ENCODE measurements around the gene UNC13B.
"Not testable (repeated sequence)": the region's sequence is repeated elsewhere in the genome, so short reads cannot be mapped to it uniquely, and the experiment has no call there.

Gene UNC13B

GRCh38 chr9:35161713-35162604 lies at the start of gene UNC13B:
UNC13B (plus strand) TSS chr9:35162009; CDS start chr9:35162284, 275 bp downstream.
- DNase-seq, result peak; percentile 84

- DNase-seq, result no peak
Measured at GRCh38 chr9:35112257-35113020, 49.4 kb upstream of the UNC13B start.

GRCh38 chr9:35114113-35114839 lies 47.5 kb upstream of the UNC13B start:
- peak; percentile 77 for DNase-seq

- DNase-seq, result peak; percentile 47
Measured at GRCh38 chr9:35114840-35115628, 46.8 kb upstream of the UNC13B start.

- peak; percentile 93 for DNase-seq
Measured at GRCh38 chr9:35115680-35116538, 45.9 kb upstream of the UNC13B start, which contains the start of gene ATOSB. ATOSB (minus strand) TSS chr9:35115862; CDS start chr9:35108274, 7,588 bp downstream.

- DNase-seq, result no peak
Measured at GRCh38 chr9:35116539-35116897, 45.3 kb upstream of the UNC13B start.

GRCh38 chr9:35116898-35117551 lies 44.8 kb upstream of the UNC13B start:
- peak; percentile 92 for DNase-seq

- DNase-seq, result no peak
Measured at GRCh38 chr9:35134920-35135319, 26.9 kb upstream of the UNC13B start.

- no peak for DNase-seq
Measured at GRCh38 chr9:35135988-35136387, 25.8 kb upstream of the UNC13B start.

- DNase-seq, result no peak
Measured at GRCh38 chr9:35136866-35137265, 24.9 kb upstream of the UNC13B start.

GRCh38 chr9:35140093-35140492 lies 21.7 kb upstream of the UNC13B start:
- DNase-seq, result no peak

GRCh38 chr9:35142037-35142436 lies 19.8 kb upstream of the UNC13B start:
- no peak for DNase-seq

- DNase-seq, result not testable (repeated sequence)
Measured at GRCh38 chr9:35147941-35148563, 13.8 kb upstream of the UNC13B start.

- DNase-seq, result no peak
Measured at GRCh38 chr9:35152926-35153325, 8.9 kb upstream of the UNC13B start.

- DNase-seq, result no peak
Measured at GRCh38 chr9:35156781-35157180, 5.0 kb upstream of the UNC13B start.

GRCh38 chr9:35157836-35158235 lies 4.0 kb upstream of the UNC13B start:
- DNase-seq, result not testable (repeated sequence)

GRCh38 chr9:35158501-35159280 lies 3.1 kb upstream of the UNC13B start:
- DNase-seq, result no peak

- no peak for DNase-seq
Measured at GRCh38 chr9:35162605-35163315, 951 bp downstream of the UNC13B start.

- no peak for DNase-seq
Measured at GRCh38 chr9:35163413-35163812, 1.6 kb downstream of the UNC13B start.

All from activated CD4-positive, alpha-beta T cell treated with anti-CD3 and anti-CD28 coated beads, Interleukin-2, amount 50 U/mL, for 16 hours (primary cell).